Activated CD8-positive, alpha-beta memory T cell treated with anti-CD3 and anti-CD28 coated beads, Interleukin-2, amount 10 ng/mL, durations not matched to agents 7 days and 5 days (primary cell): ENCODE measurements around the gene KCND1. TPM values are rescaled to one million over a fixed set of nuclear protein-coding genes. Genes with fewer than 3 reads are reported as not detected.

Experiments
- ATAC-seq: fragments of 150-1000 bp; cut with Tn5 transposase; one replicate; pipeline ENCODE4 v1.10.0; 2021; ENCODE audit warnings: moderate library complexity
- CTCF ChIA-PET: fragments of 350-600 bp; sonication (Branson Sonifier 250); formaldehyde crosslinking; loops from one replicate; lab custom pipeline; 2021; ENCODE audit warnings: antibody characterized with exemption; lab: Charles Lee
- DNase-seq: peaks from one replicate; pipeline ENCODE4 v3.0.0-alpha.2; 2020
- H3K27ac Mint-ChIP-seq: one replicate; pipeline ENCODE4 v1.8.0; 2021; ENCODE audit warnings: mild to moderate bottlenecking, mixed read lengths
- H3K27me3 Mint-ChIP-seq: one replicate; pipeline ENCODE4 v1.8.0; 2021; ENCODE audit warnings: mixed read lengths
- H3K36me3 Mint-ChIP-seq: one replicate; pipeline ENCODE4 v1.8.0; 2021; ENCODE audit warnings: mild to moderate bottlenecking, mixed read lengths
- H3K4me1 Mint-ChIP-seq: one replicate; pipeline ENCODE4 v1.8.0; 2021; ENCODE audit warnings: mixed read lengths
- H3K4me3 Mint-ChIP-seq: one replicate; pipeline ENCODE4 v1.8.0; 2021; ENCODE audit warnings: mild to moderate bottlenecking, moderate library complexity, mixed read lengths
- H3K9me3 Mint-ChIP-seq: one replicate; pipeline ENCODE4 v1.8.0; 2022; ENCODE audit warnings: low read depth, mixed read lengths
- total RNA-seq, 2 experiments: library from RNA; stranded (reverse); gene quantifications; one replicate each; pipeline ENCODE4 v1.2.3, GENCODE V29; 2021

KCND1 gene
- total RNA-seq, 2 experiments from 2014 or later: 2.9 to 5.5 TPM

DNA sequence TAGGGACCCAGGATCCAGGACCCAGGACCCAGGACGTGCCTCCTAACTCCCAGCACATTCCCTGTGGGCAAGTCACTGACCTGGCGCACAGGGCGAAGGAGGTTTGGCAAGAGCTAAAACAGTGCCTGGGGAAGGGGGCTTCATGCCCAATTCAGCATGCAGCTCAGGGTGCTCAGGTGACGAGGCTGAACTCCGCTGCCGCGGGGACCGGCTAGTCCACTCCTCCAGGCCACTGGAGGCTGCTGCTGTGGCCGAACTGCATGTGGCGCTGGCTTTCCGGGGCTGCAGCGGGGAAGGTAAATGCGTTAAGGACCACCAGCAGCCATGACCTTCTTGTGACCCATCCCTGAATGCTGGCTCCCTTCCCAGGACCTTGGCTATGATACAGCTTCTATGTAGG lies 47.9 kb downstream of the KCND1 start:
- Mint-ChIP-seq H3K36me3 (peaks cover 27% of the 10 kb centered on the region), H3K27ac (peak overlapping the region; percentile 78), H3K27me3 (no peaks in the 10 kb centered on the region), H3K9me3 (no peaks in the 10 kb centered on the region), H3K4me1 (peaks cover 52% of the 10 kb centered on the region), H3K4me3 (no peak overlapping the region)
- DNase-seq: no peak
- ATAC-seq: no peak
- CTCF ChIA-PET: no interaction called here

DNA sequence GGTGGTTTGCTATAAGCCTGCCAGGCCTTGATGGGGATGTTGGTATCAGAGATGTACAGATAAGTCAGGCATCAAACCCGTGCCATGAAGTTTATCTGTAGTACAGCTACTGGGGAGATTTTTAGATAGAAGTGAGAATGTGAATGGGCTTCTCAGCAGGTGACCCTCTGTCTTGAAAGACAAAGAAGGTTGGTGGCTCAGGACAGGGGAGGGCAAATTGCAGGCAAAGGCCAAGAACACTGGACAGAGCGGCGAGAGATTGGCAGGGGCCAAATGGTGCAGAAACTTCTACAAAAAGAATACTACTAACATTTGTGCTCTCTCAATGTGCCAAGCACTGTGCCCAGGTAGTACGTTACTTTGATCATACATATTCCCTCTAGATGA lies 50.9 kb downstream of the KCND1 start:
- ATAC-seq (no peak), DNase-seq (no peak)
- Mint-ChIP-seq H3K27ac (peak overlapping the region; percentile 90), H3K36me3 (peaks cover 45% of the 10 kb centered on the region), H3K27me3 (no peaks in the 10 kb centered on the region), H3K4me3 (peak overlapping the region; percentile 96), H3K4me1 (peaks cover 54% of the 10 kb centered on the region), H3K9me3 (no peaks in the 10 kb centered on the region)
- CTCF ChIA-PET: interaction anchor here (2.1 kb wide), 1 partner anchor 16 kb away, joined by 11 read pairs; no protein-coding TSS in a partner anchor

DNA sequence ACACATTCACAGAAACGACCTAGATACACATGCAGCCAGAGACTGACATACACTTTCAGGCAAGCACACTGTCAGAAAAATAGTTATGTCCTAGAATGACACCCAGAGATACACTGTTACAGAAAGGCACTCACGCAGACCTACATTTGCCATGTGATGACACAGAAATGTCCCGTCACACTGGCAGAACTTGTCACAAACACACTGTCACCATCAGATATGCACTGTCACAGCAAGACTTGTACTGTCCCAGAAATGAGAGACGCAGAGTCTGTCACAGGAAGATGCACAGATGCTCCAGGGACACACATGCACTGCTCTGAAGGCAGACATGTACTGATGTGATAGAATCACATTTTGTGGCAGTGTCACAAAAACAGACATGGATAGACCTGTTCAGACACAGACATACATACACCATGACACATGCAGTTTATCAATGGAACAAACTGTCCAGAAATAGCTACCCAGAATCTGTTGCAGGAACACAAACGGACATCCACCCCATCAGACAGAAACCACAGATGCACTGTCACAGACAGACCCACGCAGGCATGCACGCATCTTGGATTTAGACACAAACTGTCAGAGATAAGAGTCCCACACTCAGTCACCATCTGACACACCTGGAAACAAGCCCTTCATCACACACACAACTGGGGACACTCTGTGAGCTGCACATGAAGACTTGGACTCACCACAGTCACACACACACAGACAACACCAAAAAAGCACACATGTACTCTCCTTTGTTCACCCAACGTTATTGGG lies 51.5 kb downstream of the KCND1 start:
- no peaks in the 10 kb centered on the region for H3K9me3 Mint-ChIP-seq
- H3K36me3 Mint-ChIP-seq: peaks cover 46% of the 10 kb centered on the region
- no peaks in the 10 kb centered on the region for H3K27me3 Mint-ChIP-seq
- CTCF ChIA-PET: interaction anchor here (1.0 to 2.1 kb wide), 4 partner anchors 17 to 123 kb away, joined by 3 to 11 read pairs (median 4); partner anchors contain the start of gene TFE3
- DNase-seq (peak; percentile 59), ATAC-seq (peak; percentile 6)
- H3K4me1 Mint-ChIP-seq: peaks cover 54% of the 10 kb centered on the region
- peak overlapping the region; percentile 90 for H3K27ac Mint-ChIP-seq
- H3K4me3 Mint-ChIP-seq: peak overlapping the region; percentile 96

DNA sequence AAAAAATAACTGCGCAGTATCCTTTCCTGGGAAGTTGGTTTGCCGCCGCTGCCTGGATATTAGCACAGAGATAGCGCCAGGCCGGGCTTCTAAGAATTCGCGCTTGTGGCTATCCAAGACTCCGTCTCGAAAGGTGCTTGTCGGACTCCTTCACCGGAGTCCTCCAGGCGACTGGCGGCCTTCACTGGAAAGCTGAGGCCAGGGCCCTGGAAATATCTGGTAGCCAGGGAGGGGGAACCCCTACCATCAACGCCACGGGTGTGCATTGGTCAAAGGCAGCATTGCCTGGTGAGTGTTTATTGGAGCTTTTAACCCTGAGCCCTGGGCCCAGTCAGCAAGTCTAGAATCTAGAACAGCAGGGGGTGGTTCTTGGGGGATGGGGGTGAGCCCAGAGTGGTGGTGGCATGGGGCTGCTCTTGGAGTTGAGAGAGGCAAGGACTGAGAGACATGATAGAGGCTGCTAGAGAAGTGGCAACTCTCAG lies 52.2 kb downstream of the KCND1 start:
- Mint-ChIP-seq H3K36me3 (peaks cover 51% of the 10 kb centered on the region), H3K4me3 (peak overlapping the region; percentile 96), H3K9me3 (no peaks in the 10 kb centered on the region), H3K27me3 (no peaks in the 10 kb centered on the region), H3K27ac (peak overlapping the region; percentile 90), H3K4me1 (peaks cover 59% of the 10 kb centered on the region)
- CTCF ChIA-PET: interaction anchor here (1.0 to 2.1 kb wide), 4 partner anchors 18 to 124 kb away, joined by 3 to 11 read pairs (median 4); partner anchors contain the start of gene TFE3
- DNase-seq (peak; percentile 66), ATAC-seq (peak; percentile 11)

DNA sequence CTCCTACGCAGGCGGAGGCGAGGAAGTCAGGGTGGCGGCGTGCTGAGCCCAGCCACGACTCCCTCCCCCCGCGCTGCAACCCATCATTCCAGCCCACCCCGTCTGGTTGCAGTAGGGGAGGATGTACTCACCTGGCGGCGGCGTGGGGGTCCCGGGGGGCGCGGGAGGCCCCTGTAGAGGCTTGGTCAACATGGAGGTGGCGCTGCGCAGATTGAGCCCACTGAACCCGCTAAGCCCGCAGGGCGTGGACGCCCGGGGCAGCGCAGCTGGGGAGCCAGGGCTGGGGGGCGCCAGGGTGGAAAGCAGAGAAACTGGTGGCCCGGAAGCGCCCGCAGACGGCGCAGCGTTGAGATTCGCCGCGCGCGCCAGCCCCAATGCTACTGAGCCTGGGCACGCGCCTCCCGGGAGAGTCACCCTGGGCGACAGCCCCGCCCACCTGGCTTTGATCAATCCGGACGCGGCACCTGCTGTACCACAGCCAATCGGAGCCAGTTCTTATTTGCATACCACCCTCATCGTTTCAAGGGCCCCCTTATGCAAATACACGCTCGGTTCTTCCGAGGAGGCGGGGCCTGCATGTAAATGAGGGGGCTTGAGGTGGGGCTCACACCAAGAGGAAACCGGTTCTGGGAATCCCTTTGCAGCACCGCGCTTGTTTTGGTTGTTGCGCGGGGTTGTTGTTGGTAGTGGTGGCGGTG lies 52.9 kb downstream of the KCND1 start, which contains the start of gene PIM2:
PIM2 (minus strand) TSS at position 382 of the 698 bp plus-strand sequence; CDS start at position 192, 190 bp downstream.
- Mint-ChIP-seq H3K4me3 (peak within 1 kb of the TSS; percentile 96), H3K9me3 (no peaks in the 10 kb centered on the region), H3K27me3 (no peaks in the 10 kb centered on the region), H3K4me1 (peaks cover 58% of the 10 kb centered on the region), H3K27ac (peak within 1 kb of the TSS; percentile 90), H3K36me3 (peaks cover 51% of the 10 kb centered on the region)
- DNase-seq (peak; percentile 95), ATAC-seq (peak; percentile 79)
- CTCF ChIA-PET: interaction anchor here (1.0 to 2.1 kb wide), 3 partner anchors 18 to 24 kb away, joined by 3 to 11 read pairs (median 4); no protein-coding TSS in a partner anchor

DNA sequence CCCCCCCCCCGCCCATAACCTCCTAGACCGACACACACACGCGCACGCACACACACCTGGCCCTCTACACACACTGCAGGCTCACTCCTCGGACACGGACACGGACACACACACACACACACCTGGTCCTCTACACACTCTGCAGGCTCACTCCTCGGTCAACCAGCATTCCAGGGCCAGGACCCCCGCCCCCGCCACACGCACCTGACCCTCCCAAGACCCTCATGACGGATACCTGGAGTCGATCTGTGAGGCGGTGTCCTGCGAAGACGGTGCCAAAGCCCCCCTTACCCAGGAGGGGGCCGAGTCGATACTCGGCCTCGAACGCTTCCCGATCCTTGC lies 53.4 kb downstream of the KCND1 start:
- H3K9me3 Mint-ChIP-seq: no peaks in the 10 kb centered on the region
- DNase-seq (no peak), ATAC-seq (no peak)
- H3K27me3 Mint-ChIP-seq: no peaks in the 10 kb centered on the region
- CTCF ChIA-PET: interaction anchor here (1.0 kb wide), 1 partner anchor 23 kb away, joined by 3 read pairs; no protein-coding TSS in a partner anchor
- H3K4me3 Mint-ChIP-seq: peak overlapping the region; percentile 96
- peak overlapping the region; percentile 90 for H3K27ac Mint-ChIP-seq
- H3K4me1 Mint-ChIP-seq: peaks cover 60% of the 10 kb centered on the region
- H3K36me3 Mint-ChIP-seq: peaks cover 53% of the 10 kb centered on the region

DNA sequence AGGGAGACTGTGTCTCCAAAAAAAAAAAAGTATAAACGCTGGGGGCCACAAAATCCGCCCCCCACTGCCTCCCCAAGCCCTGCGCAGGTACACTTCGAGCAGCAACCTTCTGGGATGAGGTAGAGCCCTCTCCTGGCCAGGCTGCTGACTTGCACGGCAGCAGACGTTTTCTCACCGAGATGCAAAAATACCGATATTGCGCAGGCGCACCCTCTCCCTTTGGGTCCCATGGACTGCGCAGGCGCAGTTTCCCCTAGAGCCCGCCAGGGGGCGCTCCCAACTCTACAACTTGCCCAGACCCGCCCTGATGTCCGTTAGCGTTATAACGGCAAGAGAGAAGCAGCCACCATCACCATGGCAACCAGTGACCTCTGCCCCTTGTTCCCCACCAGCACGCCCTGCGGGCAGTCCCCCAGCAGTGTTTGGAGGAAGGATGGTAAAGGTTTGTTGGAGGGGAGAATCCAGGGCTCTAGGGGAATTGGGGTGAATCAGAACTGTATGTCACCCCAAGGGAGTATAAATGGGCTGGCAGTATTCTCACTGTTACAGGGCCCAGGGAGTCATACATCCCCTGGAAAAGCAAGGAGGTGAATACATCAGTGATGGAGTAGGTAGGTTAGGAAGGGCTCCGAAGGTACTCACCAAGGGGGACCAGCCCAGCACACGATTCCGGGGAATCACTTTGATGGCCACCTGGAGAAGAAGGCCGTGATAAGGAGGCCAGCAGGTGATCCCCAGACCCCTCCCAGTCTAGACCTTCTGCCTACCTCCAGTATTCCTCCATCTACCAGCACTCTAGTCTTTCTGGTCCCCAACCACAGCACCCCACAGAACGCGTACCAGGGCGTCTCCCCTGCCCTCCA lies 54.3 kb downstream of the KCND1 start:
- DNase-seq (peak; percentile 94), ATAC-seq (peak; percentile 48)
- CTCF ChIA-PET: interaction anchor here (1.0 to 1.8 kb wide), 5 partner anchors 20 to 96 kb away, joined by 3 to 7 read pairs (median 4); no protein-coding TSS in a partner anchor
- H3K4me1 Mint-ChIP-seq: peaks cover 60% of the 10 kb centered on the region
- peak overlapping the region; percentile 90 for H3K27ac Mint-ChIP-seq
- H3K9me3 Mint-ChIP-seq: no peaks in the 10 kb centered on the region
- no peaks in the 10 kb centered on the region for H3K27me3 Mint-ChIP-seq
- H3K4me3 Mint-ChIP-seq: peak overlapping the region; percentile 96
- H3K36me3 Mint-ChIP-seq: peaks cover 56% of the 10 kb centered on the region

DNA sequence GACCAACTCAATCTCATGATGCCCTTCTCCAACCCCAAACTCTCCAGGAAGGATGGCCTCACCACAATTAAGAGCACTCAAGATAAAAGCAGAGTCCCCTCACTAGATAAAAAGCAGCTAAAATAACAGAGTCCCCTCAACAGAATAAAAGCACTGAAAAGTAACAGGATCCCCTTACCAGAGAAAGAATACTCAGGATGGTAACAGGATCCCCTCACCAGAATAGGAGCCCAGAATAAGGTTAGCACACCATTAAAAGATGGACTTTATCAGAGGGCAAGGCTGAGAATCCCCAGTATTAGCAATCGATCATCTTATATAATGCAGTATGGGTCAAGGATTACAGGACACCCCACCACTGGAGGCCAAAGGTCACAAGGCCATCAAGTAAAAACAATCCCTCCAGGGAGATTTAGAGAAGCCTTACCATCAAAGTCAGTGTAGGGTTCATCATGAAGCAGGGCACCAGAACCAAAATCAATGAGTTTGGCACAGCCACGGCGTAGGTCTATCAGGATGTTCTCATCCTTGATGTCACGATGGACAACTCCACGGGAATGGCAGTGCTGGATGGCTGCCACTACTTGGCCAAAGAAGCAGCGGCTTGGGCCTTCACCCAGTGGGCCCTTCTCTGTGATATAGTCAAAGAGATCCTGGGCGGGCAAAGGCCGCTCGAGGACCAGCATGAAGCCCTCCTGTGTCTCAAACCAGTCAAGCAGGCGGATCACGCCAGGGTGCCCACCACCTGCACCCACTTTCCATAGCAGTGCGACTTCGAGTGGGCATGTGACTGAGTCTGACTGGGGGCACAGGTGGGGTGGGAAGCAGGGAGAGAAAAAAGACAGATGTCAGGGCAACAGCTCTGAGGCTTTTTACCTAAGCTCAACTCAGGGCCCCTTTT lies 56.8 kb downstream of the KCND1 start:
- Mint-ChIP-seq H3K27me3 (peaks cover 3% of the 10 kb centered on the region), H3K4me3 (peak overlapping the region; percentile 96), H3K27ac (peak overlapping the region; percentile 56), H3K4me1 (peaks cover 59% of the 10 kb centered on the region), H3K36me3 (peaks cover 58% of the 10 kb centered on the region), H3K9me3 (no peaks in the 10 kb centered on the region)
- ATAC-seq (no peak), DNase-seq (no peak)
- CTCF ChIA-PET: interaction anchor here (1.0 kb wide), 1 partner anchor 29 kb away, joined by 3 read pairs; no protein-coding TSS in a partner anchor

DNA sequence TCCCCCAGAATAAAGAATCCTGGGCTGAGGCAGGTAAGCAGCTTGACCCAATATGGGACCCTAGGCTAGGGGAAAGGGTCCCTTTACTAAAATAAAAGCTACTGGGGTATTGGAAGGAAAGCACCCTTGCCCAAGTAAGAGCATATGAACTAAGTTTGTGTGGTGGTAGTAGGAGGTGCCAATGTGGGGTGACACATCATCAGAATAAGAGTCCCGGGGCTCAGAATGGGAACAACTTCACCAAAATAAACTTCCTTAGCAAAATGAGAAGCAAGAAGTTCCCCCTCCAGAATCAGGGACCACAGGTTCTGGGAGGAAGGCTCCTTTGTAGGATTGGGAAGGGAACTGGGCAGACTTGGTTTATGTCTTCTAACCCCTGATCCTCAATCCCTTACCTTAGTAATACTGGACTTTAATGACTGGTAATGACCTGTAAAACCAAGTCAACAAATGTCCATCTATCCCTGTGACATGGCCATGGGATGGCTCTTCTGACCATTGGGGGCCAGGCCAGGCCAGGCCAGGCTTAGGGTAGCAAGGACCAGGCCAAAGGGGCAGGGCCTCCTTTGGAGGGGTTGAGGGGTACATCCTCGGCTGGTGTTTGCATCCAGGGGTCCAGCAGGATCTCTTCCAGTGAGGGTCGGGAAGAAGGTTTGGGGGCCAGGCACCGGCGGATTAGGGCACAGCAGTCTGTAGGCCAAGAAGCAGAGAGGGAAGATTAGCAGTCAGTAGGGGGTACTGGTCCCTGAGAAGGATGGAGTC lies 57.9 kb downstream of the KCND1 start:
- peaks cover 58% of the 10 kb centered on the region for H3K36me3 Mint-ChIP-seq
- no peak for ATAC-seq

DNA sequence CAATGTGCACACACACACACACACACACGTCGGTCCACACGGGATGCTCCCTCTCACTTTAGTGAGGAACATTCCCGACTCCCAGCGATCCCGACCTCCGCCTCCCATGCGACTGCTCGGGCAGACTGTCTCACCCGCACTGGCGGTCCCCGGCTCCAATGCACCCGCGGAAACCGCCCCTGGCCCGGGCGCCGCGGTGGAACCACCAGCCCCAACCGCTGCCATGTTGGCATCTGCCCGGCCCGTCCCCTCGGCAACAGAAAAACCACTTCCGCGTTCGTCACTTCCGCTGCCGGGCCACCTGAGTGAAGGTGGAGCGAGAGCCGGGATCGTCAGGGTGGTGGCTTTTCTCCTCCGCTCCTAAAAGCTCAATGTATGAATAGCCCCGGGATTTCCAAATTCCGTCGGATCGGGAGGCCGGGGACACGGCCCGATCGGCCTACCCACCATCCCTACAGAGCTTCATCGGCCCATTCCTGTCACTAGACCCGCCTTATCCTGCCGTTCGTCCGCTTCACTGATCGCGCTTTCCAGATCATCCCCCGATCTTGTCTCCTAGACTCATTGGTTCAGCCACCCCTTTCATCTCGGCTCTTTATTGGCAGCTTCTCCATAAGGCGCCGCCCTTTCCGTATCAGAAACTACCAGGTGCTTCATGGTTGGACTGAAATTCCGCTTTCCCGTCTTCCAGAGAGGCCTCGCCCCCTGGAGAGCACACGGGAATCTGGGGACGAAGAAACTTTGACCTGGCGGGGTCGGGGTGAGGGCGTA lies 60.0 kb downstream of the KCND1 start, which contains the start of gene SLC35A2:
SLC35A2 (minus strand) TSS at position 235 of the 771 bp plus-strand sequence; CDS start at position 225, 10 bp downstream.
- Mint-ChIP-seq H3K9me3 (no peaks in the 10 kb centered on the region), H3K4me3 (peak within 1 kb of the TSS; percentile 96), H3K27ac (peak within 1 kb of the TSS; percentile 92), H3K27me3 (peaks cover 3% of the 10 kb centered on the region), H3K4me1 (peaks cover 51% of the 10 kb centered on the region), H3K36me3 (peaks cover 41% of the 10 kb centered on the region)
- CTCF ChIA-PET: interaction anchor here (0.5 to 2.6 kb wide), 7 partner anchors 20 to 372 kb away, joined by 3 to 10 read pairs (median 4); partner anchors contain the start of gene TBC1D25
- DNase-seq: peak; percentile 92
- ATAC-seq: peak; percentile 78

More for the DNA sequence above, 57.9 kb downstream of the KCND1 start:
- H3K4me3 Mint-ChIP-seq: peak overlapping the region; percentile 96
- H3K9me3 Mint-ChIP-seq: no peaks in the 10 kb centered on the region
- H3K27ac Mint-ChIP-seq: peak overlapping the region; percentile 56
- peaks cover 3% of the 10 kb centered on the region for H3K27me3 Mint-ChIP-seq
- CTCF ChIA-PET: interaction anchor here (2.6 kb wide), 1 partner anchor 26 kb away, joined by 10 read pairs; no protein-coding TSS in a partner anchor
- peaks cover 55% of the 10 kb centered on the region for H3K4me1 Mint-ChIP-seq
- no peak for DNase-seq
